SH-SY5Y (cell line): ENCODE measurements around the gene ARHGEF4.

Experiments
- GATA2 ChIP-seq: IDR thresholded peaks from 2 replicates; pipeline ENCODE4 v1.6.1; 2011; ENCODE audit warnings: mild to moderate bottlenecking, low read depth, low read length
- GATA3 ChIP-seq: IDR thresholded peaks from 2 replicates; pipeline ENCODE4 v1.6.1; 2011; ENCODE audit warnings: low read depth, mild to moderate bottlenecking, low read length, moderate library complexity

DNA sequence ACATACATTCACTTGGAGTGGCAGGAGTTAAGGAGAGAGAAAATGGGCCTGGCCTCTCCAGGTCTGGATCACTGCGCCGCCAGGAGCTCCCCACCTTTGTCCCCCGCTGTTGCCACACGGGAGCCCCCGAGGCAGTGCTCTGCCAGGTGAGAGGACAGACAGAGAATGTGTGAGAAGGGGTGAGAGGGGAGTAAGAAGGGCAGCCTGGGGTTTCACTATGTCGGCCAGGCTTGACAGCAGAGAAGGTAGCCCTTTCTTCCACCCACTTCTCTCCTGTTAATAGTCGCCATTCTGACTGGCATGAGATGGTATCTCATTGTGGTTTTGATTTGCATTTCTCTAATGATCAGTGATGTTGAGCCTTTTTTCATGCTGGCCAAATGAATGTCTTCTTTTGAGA, 26.2 kb upstream of the ARHGEF4 start:
- TF ChIP-seq GATA2 = no peak
- no peak for TF ChIP-seq GATA3
